Articular chondrocyte of knee joint (primary cell): ENCODE measurements around the gene XPOT. TPM values are rescaled to one million over a fixed set of nuclear protein-coding genes. Genes with fewer than 3 reads are reported as not detected.

ENCODE experiments used
- small RNA-seq: library from RNA; depleted of rRNA; stranded (forward); fragments of <200 nt; gene quantifications from one replicate; pipeline ENCODE3, GENCODE V24; 2012
- total RNA-seq: library from RNA; depleted of rRNA; stranded (reverse); fragments of >200 nt; gene quantifications from 2 replicates; pipeline ENCODE4 v1.2.3, GENCODE V29; 2012

The XPOT gene
- total RNA-seq = 129 and 146 TPM in 2 replicates

GRCh38 chr12:64403707-64404469 is at the start of gene XPOT:
XPOT (plus strand) TSS chr12:64404392; CDS start chr12:64410036, 5,644 bp downstream.

GRCh38 chr12:64390275-64390851 is 13.8 kb upstream of the XPOT start, which contains the start of gene C12orf56:
C12orf56 (minus strand) TSS chr12:64390758; CDS start chr12:64390565, 193 bp downstream.

GRCh38 chr12:64451687-64452558 is 47.7 kb downstream of the XPOT start, which contains the start of gene TBK1:
TBK1 (plus strand) TSS chr12:64452120; CDS start chr12:64455871, 3,751 bp downstream.

Small RNA genes lying within 50 kb of the gene (small RNA-seq; reads per million reads assigned to genes)
- gene RF01210 = not detected

Other genes with a start within 250 kb of the XPOT start
- gene KICS2, start 182.1 kb upstream of the XPOT start, total RNA-seq = 6.0 and 6.7 TPM in 2 replicates
- gene C12orf56, start 13.6 kb upstream of the XPOT start, total RNA-seq = 0.32 TPM in 1 of 2 replicates, not detected in the other
- 43.1 and 49.7 TPM in 2 replicates for gene TBK1, start 47.7 kb downstream of the XPOT start, total RNA-seq
- gene RASSF3, start 206.1 kb downstream of the XPOT start, total RNA-seq = 5.1 and 10.8 TPM in 2 replicates